Stomach (tissue), 4 donors: ENCODE data around the gene ZBTB39.

ENCODE experiments used
- EP300 ChIP-seq: sonication (generic); formaldehyde crosslinking; IDR thresholded peaks from one replicate; pipeline ENCODE4 v1.6.1; 2017; ENCODE audit warnings: antibody characterized with exemption
- POLR2A ChIP-seq, 4 donors: fragments of 450-650 bp; IDR thresholded peaks; one replicate each; pipeline ENCODE4 v1.6.1; 2016; ENCODE audit warnings: antibody characterized with exemption in 4 of 4, control low read depth in 2 of 4, mild to moderate bottlenecking in 1 of 4, moderate library complexity in 1 of 4
- POLR2AphosphoS5 ChIP-seq, 3 donors: sonication (generic); formaldehyde crosslinking; IDR thresholded peaks; one replicate each; pipeline ENCODE4 v1.6.1; 2016; ENCODE audit warnings: antibody characterized with exemption in 3 of 3
- TF ChIP-seq, protein P1 (sequence below), 7 experiments: fragments of 450-650 bp in 4 of 7; fragments of 200-600 bp in 3 of 7; sonication (generic) in 3 of 7; IDR thresholded peaks; one replicate each; pipeline ENCODE4 v1.5.1; 2016 to 2019; ENCODE audit warnings: antibody characterized with exemption in 7 of 7, control low read depth in 2 of 7, mild to moderate bottlenecking in 1 of 7

- TF ChIP-seq POLR2A (IDR thresholded peaks at IDR 0.05) (no peak), EP300 (no peak), POLR2AphosphoS5 (IDR thresholded peaks at IDR 0.05) (no peak)
- TF ChIP-seq, protein P1, sequence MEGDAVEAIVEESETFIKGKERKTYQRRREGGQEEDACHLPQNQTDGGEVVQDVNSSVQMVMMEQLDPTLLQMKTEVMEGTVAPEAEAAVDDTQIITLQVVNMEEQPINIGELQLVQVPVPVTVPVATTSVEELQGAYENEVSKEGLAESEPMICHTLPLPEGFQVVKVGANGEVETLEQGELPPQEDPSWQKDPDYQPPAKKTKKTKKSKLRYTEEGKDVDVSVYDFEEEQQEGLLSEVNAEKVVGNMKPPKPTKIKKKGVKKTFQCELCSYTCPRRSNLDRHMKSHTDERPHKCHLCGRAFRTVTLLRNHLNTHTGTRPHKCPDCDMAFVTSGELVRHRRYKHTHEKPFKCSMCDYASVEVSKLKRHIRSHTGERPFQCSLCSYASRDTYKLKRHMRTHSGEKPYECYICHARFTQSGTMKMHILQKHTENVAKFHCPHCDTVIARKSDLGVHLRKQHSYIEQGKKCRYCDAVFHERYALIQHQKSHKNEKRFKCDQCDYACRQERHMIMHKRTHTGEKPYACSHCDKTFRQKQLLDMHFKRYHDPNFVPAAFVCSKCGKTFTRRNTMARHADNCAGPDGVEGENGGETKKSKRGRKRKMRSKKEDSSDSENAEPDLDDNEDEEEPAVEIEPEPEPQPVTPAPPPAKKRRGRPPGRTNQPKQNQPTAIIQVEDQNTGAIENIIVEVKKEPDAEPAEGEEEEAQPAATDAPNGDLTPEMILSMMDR (IDR thresholded peaks at IDR 0.05): no peak
Observed at GRCh38 chr12:56979628-56980027, 26.7 kb downstream of the ZBTB39 start.
